Measurements from ENCODE around the gene NXPH2.

NXPH2 gene

GRCh38 chr2:138708682-138709241 is 71.4 kb downstream of the NXPH2 start:
- TF ChIP-seq CTCF (conservative IDR thresholded peaks at IDR 0.05; ENCODE audit: low read depth, low read length) = no peak
- Histone ChIP-seq H3K4me3 (IDR thresholded peaks at IDR 0.05; ENCODE audit: insufficient read depth, low read depth, low read length) (no peak overlapping the region), H3K4me1 (ENCODE audit: low read depth, poor library complexity, severe bottlenecking) (peaks cover 6% of the 10 kb centered on the region), H3K9ac (no peak overlapping the region), H3K79me2 (ENCODE audit: insufficient read depth, low read depth) (no peaks in the 10 kb centered on the region), H2AFZ (ENCODE audit: low read depth) (no peak overlapping the region), H3K27ac (no peak overlapping the region), H3K4me2 (no peak overlapping the region), H3K36me3 (ENCODE audit: insufficient read depth) (no peaks in the 10 kb centered on the region), H4K20me1 (ENCODE audit: insufficient read depth) (no peaks in the 10 kb centered on the region), H3K27me3 (ENCODE audit: insufficient read depth, low read depth) (no peaks in the 10 kb centered on the region)

DNA sequence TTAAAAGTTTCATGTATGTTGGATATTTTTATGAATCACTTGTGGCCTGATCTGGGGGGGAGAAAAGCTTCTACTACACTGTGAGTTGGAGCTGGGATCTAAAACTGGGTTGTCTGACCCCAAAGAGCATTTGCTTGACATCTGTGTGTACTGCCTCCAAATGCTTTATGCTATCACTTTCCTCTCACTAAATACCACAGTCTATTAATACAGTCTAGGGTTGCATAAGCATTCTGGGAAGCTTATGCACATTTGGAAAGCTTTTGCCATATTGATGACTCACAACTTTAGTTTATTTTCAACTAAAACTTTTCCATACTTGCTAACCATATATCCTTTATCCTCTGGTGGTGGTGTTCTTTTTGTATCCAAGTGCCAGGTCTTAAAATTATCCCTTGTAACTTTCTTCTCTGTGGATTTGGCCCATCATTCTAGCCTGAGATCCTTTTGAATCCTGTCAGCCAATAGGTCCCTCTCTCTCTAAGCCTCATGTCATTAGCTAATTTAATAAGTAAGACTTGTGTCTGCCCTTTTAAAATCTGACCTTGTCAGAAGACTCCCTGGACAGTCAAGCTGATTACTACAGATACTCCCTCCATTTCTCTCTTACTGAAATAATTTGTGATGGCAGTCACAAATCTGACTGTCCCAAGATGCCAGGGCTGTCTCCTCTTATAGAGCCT is 72.7 kb downstream of the NXPH2 start:
- Histone ChIP-seq H3K79me2 (ENCODE audit: insufficient read depth, low read depth) (no peaks in the 10 kb centered on the region), H3K36me3 (ENCODE audit: insufficient read depth) (no peaks in the 10 kb centered on the region), H3K4me2 (no peak overlapping the region), H3K27ac (no peak overlapping the region), H3K4me1 (ENCODE audit: low read depth, poor library complexity, severe bottlenecking) (peaks cover 6% of the 10 kb centered on the region), H3K4me3 (IDR thresholded peaks at IDR 0.05; ENCODE audit: insufficient read depth, low read depth, low read length) (no peak overlapping the region), H4K20me1 (ENCODE audit: insufficient read depth) (no peaks in the 10 kb centered on the region), H2AFZ (ENCODE audit: low read depth) (no peak overlapping the region), H3K27me3 (ENCODE audit: insufficient read depth, low read depth) (no peaks in the 10 kb centered on the region), H3K9ac (no peak overlapping the region)
- TF ChIP-seq CTCF (conservative IDR thresholded peaks at IDR 0.05; ENCODE audit: low read depth, low read length) = no peak

- no peak overlapping the region for H3K4me3 ChIP-seq (IDR thresholded peaks at IDR 0.05; ENCODE audit: insufficient read depth, low read depth, low read length)
Measured at GRCh38 chr2:138703242-138703641, 76.9 kb downstream of the NXPH2 start.

GRCh38 chr2:138700716-138701115 is 79.5 kb downstream of the NXPH2 start:
- no peaks in the 10 kb centered on the region for H3K4me1 ChIP-seq (ENCODE audit: low read depth, poor library complexity, severe bottlenecking)
- H3K9ac ChIP-seq = no peak overlapping the region
- H3K27ac ChIP-seq = no peak overlapping the region
- H3K4me2 ChIP-seq = no peak overlapping the region
- no peak overlapping the region for H2AFZ ChIP-seq (ENCODE audit: low read depth)
- no peak for TF ChIP-seq CTCF (conservative IDR thresholded peaks at IDR 0.05; ENCODE audit: low read depth, low read length)
- no peaks in the 10 kb centered on the region for H3K79me2 ChIP-seq (ENCODE audit: insufficient read depth, low read depth)
- no peaks in the 10 kb centered on the region for H3K27me3 ChIP-seq (ENCODE audit: insufficient read depth, low read depth)
- no peaks in the 10 kb centered on the region for H3K36me3 ChIP-seq (ENCODE audit: insufficient read depth)
- H3K4me3 ChIP-seq (IDR thresholded peaks at IDR 0.05; ENCODE audit: insufficient read depth, low read depth, low read length) = no peak overlapping the region
- no peaks in the 10 kb centered on the region for H4K20me1 ChIP-seq (ENCODE audit: insufficient read depth)

More at GRCh38 chr2:138703242-138703641, 76.9 kb downstream of the NXPH2 start:
- Histone ChIP-seq H3K4me2 (no peak overlapping the region), H3K79me2 (ENCODE audit: insufficient read depth, low read depth) (no peaks in the 10 kb centered on the region), H3K27me3 (ENCODE audit: insufficient read depth, low read depth) (no peaks in the 10 kb centered on the region), H3K4me1 (ENCODE audit: low read depth, poor library complexity, severe bottlenecking) (no peaks in the 10 kb centered on the region), H2AFZ (ENCODE audit: low read depth) (no peak overlapping the region), H3K27ac (no peak overlapping the region), H4K20me1 (ENCODE audit: insufficient read depth) (no peaks in the 10 kb centered on the region), H3K36me3 (ENCODE audit: insufficient read depth) (no peaks in the 10 kb centered on the region), H3K9ac (no peak overlapping the region)
- no peak for TF ChIP-seq CTCF (conservative IDR thresholded peaks at IDR 0.05; ENCODE audit: low read depth, low read length)

Measured in KMS-11 (cell line).